ENCODE measurements around the gene IL1R1. TPM values are rescaled to one million over a fixed set of nuclear protein-coding genes. Genes with fewer than 3 reads are reported as not detected.

The IL1R1 gene
- total RNA-seq, 2 donors from 2014 or later, result 65.1 to 281 TPM

DNA sequence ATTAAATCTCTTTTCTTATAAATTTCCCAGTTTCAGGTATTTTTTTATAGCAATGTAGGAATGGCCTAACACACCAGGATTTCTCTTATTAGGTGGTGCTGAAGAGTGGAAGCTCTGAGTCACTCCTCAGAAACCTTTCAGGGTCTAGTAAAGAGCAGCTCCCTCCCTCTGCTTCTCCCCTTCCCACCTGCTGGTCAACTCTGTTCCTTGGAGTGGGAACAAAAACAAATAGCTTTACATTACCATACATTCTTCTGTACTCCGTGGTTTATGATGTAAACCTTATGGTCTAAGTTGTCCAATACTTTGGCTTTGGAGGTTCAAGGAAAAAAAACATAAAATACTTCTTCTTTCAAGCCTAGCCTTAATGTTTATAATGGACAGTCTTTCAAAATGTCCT, 2.7 kb upstream of the IL1R1 start:
- no peaks in the 10 kb centered on the region for H3K9me3 ChIP-seq
- no peak overlapping the region for H3K27ac ChIP-seq
- H3K36me3 ChIP-seq, result no peaks in the 10 kb centered on the region
- ATAC-seq (ENCODE audit: insufficient number of reproducible peaks, low FRiP score, low read depth) (no peak), DNase-seq (ENCODE audit: low spot score) (no peak)
- H3K27me3 ChIP-seq (replicated peaks; ENCODE audit: insufficient read depth), result no peaks in the 10 kb centered on the region
- peaks cover 7 to 32% of the 10 kb centered on the region in 2 donors for H3K4me1 ChIP-seq (ENCODE audit: control insufficient read depth in 1 of 2, low read depth in 2 of 2)
- H3K4me3 ChIP-seq, result no peak overlapping the region
- TF ChIP-seq, protein P1, sequence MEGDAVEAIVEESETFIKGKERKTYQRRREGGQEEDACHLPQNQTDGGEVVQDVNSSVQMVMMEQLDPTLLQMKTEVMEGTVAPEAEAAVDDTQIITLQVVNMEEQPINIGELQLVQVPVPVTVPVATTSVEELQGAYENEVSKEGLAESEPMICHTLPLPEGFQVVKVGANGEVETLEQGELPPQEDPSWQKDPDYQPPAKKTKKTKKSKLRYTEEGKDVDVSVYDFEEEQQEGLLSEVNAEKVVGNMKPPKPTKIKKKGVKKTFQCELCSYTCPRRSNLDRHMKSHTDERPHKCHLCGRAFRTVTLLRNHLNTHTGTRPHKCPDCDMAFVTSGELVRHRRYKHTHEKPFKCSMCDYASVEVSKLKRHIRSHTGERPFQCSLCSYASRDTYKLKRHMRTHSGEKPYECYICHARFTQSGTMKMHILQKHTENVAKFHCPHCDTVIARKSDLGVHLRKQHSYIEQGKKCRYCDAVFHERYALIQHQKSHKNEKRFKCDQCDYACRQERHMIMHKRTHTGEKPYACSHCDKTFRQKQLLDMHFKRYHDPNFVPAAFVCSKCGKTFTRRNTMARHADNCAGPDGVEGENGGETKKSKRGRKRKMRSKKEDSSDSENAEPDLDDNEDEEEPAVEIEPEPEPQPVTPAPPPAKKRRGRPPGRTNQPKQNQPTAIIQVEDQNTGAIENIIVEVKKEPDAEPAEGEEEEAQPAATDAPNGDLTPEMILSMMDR (IDR thresholded peaks at IDR 0.05), result no peak

DNA sequence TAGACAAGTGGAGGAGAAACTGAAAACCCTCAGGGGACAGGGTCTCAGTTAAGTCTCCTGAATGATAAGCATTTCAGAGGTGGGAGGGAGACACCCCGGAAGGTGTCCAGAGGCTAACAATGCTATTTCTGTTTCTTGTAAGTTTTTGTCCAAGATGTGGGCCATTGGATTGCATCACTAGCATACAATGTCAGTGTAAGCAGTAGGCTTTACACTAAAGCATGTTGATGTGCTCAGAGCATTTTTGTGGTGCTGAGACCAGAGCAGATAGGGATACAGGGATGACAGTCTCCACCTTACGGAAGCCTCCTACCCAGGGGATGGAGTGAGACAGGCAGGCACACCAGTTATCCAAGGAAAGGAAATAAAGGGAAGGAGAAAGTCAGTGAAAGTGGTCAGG, 2.2 kb upstream of the IL1R1 start:
- no peaks in the 10 kb centered on the region for H3K27me3 ChIP-seq (replicated peaks; ENCODE audit: insufficient read depth)
- H3K36me3 ChIP-seq, result no peaks in the 10 kb centered on the region
- peaks cover 7 to 32% of the 10 kb centered on the region in 2 donors for H3K4me1 ChIP-seq (ENCODE audit: control insufficient read depth in 1 of 2, low read depth in 2 of 2)
- H3K4me3 ChIP-seq, result no peak overlapping the region
- no peak for DNase-seq (ENCODE audit: low spot score)
- ATAC-seq (ENCODE audit: insufficient number of reproducible peaks, low FRiP score, low read depth), result no peak
- TF ChIP-seq, protein P1 (IDR thresholded peaks at IDR 0.05), result no peak
- H3K9me3 ChIP-seq, result no peaks in the 10 kb centered on the region
- no peak overlapping the region for H3K27ac ChIP-seq

DNA sequence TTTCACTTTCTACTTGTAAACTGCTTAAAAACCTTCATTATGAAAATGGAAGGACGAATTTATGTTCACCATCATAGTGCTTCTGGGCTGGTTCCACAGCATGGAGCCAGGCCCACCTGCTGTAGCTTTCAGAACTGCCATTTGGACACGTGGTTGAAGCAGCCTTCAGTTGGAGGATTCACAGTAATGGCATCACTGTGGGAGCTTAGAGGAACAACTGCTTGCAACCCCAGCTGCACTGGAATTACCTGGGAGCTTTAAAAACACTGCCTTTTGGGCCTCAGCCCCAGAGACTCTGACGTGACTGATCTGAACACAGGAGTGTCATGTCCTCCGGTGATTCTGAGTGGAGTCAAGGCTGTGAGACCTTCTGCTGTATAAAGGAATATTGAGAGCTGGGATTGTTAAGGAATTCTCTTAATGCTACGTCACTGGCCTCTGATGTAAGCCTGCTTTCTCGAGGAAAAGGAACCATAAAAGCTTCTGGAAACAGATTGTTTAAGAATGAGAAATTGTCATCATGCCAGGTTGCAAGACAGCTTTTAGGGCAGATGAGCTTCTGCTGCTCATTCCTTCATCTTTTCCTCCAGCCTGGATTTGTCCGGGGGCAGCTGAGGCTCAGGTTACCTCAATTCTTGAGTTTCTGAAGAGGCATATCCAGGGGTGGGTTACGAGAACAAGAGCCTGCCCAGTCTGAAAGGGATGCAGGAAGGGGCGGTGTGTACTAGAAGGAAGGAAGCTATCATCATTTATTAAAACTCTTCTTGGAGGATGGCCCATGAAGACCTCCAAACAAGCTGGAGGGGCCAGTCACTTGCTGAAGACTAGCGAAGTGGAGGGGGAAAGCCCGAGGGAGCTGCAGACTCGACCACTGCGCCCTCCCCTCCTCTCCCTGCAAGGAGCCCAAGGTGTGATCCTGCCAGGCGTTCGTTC, 1.3 kb upstream of the IL1R1 start:
- Histone ChIP-seq H3K36me3 (no peaks in the 10 kb centered on the region), H3K27me3 (replicated peaks; ENCODE audit: insufficient read depth) (no peaks in the 10 kb centered on the region), H3K9me3 (peaks cover 5% of the 10 kb centered on the region), H3K27ac (peak overlapping the region; percentile 92 to 94), H3K4me3 (peak overlapping the region; percentile 76), H3K4me1 (ENCODE audit: control insufficient read depth in 1 of 2, low read depth in 2 of 2) (peaks cover 7 to 32% of the 10 kb centered on the region in 2 donors)
- no peak for ATAC-seq (ENCODE audit: insufficient number of reproducible peaks, low FRiP score, low read depth)
- TF ChIP-seq, protein P1 (IDR thresholded peaks at IDR 0.05), result no peak
- no peak for DNase-seq (ENCODE audit: low spot score)

DNA sequence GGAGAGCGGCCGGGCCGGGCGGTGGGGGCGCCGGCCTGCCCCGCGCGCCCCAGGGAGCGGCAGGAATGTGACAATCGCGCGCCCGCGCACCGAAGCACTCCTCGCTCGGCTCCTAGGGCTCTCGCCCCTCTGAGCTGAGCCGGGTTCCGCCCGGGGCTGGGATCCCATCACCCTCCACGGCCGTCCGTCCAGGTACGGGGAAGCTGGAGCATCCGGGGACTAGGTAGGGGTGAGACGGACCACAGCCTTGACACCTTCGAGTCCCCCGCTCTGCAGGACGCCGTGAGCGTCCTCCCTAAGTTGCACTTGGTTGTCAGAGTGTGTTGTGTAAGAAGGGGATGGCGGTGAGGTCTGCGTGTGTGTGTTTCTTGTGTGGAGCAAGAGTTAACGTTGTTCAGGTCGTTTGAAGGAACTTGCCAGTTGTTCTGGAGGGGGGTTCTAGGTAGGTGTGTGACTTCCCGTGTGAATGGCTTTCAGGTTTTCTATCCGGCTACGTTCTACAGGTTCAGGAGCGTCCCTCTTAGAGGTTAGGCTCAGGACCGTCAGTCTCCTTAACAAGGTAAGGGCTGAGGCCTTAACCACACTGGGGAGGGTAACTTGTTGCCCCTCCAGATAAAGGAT, 393 bp downstream of the IL1R1 start:
- DNase-seq (ENCODE audit: low spot score) (no peak), ATAC-seq (ENCODE audit: insufficient number of reproducible peaks, low FRiP score, low read depth) (no peak)
- Histone ChIP-seq H3K4me3 (peak overlapping the region; percentile 76), H3K27me3 (replicated peaks; ENCODE audit: insufficient read depth) (no peaks in the 10 kb centered on the region), H3K27ac (peak overlapping the region; percentile 82 to 94), H3K36me3 (no peaks in the 10 kb centered on the region), H3K9me3 (peaks cover 5% of the 10 kb centered on the region), H3K4me1 (ENCODE audit: control insufficient read depth in 1 of 2, low read depth in 2 of 2) (peaks cover 7 to 32% of the 10 kb centered on the region in 2 donors)
- TF ChIP-seq, protein P1 (IDR thresholded peaks at IDR 0.05), result no peak

DNA sequence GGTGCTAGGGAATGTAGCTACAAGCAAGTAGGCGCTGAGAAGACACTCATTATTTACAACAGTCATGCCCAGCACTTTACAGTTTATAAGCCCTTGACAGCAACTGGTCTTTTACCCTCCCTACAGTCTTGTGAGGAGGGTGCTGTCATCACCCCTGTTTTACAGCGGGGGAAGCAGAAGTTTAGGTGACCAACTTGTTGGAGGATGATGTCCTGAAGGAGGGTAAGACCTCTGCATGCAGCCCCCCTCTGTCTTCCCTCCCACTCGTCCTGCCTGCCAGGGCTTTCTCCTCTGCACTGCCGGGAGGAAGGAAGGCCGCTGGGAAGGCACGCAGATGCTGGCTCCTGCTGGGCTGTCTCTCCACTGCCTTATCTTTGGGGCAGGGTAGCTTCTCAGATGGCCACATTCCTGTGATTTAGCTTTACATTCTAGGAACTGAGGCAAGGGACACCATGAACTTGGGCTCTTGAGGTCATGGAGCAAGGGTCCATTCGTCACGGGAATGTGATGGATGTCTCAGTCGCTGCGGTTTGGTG, 972 bp downstream of the IL1R1 start:
- Histone ChIP-seq H3K4me3 (peak overlapping the region; percentile 76), H3K4me1 (ENCODE audit: control insufficient read depth in 1 of 2, low read depth in 2 of 2) (peaks cover 7 to 32% of the 10 kb centered on the region in 2 donors), H3K27me3 (replicated peaks; ENCODE audit: insufficient read depth) (no peaks in the 10 kb centered on the region), H3K36me3 (no peaks in the 10 kb centered on the region), H3K9me3 (peaks cover 5% of the 10 kb centered on the region), H3K27ac (peak overlapping the region; percentile 82 to 94)
- DNase-seq (ENCODE audit: low spot score) (no peak), ATAC-seq (ENCODE audit: insufficient number of reproducible peaks, low FRiP score, low read depth) (no peak)
- TF ChIP-seq, protein P1 (IDR thresholded peaks at IDR 0.05), result no peak
